Right lobe of liver (tissue), 4 donors: ENCODE data around the gene D2HGDH.

ENCODE experiments used
- CTCF ChIP-seq, 4 donors: fragments of 200-600 bp in 3 of 4; fragments of 450-650 bp in 1 of 4; IDR thresholded peaks; one replicate each; pipeline versions ENCODE4 v1.5.1 to v1.8.0; 2016 to 2022; ENCODE audit warnings: antibody characterized with exemption in 4 of 4, mild to moderate bottlenecking in 2 of 4
- POLR2A ChIP-seq: fragments of 450-650 bp; IDR thresholded peaks from one replicate; pipeline ENCODE4 v1.6.1; 2017; ENCODE audit warnings: antibody characterized with exemption, mild to moderate bottlenecking
- donor health status: DM: no; HTN: no; CAD: no.
- donor health status: DM: no; HTN: no; CAD: no.
- donor health status: DM: no; HTN: yes; CAD: no.

- TF ChIP-seq CTCF (IDR thresholded peaks at IDR 0.05) (no peak), POLR2A (no peak)
Measured at GRCh38 chr2:241816431-241817121, 82.1 kb downstream of the D2HGDH start.
